Neural cell (in vitro differentiated cells): Measurements from ENCODE around the gene MICU1. TPM values are rescaled to one million over a fixed set of nuclear protein-coding genes. Genes with fewer than 3 reads are reported as not detected.
"Not testable (repeated sequence)": the region's sequence is repeated elsewhere in the genome, so short reads cannot be mapped to it uniquely, and the experiment has no call there.

ENCODE experiments used
- H2AFZ ChIP-seq: fragments of 200-600, 300-800 bp; sonication (generic), shearing (Covaris generic); 2 replicates; pipeline ENCODE4 v1.6.0; 2014; ENCODE audit warnings: low read depth, mild to moderate bottlenecking, antibody characterized with exemption, low read length, moderate library complexity
- H3F3A ChIP-seq: fragments of 200-600 bp; shearing (Covaris generic); 2 replicates; pipeline ENCODE4 v1.6.1; 2016; ENCODE audit warnings: mild to moderate bottlenecking, moderate library complexity, mixed read lengths, antibody characterized with exemption, low read length; ENCODE audit not compliant: insufficient read depth, poor library complexity, severe bottlenecking
- H3K27ac ChIP-seq: fragments of 200-600, 300-800 bp; sonication (generic), shearing (Covaris generic); 2 replicates; pipeline ENCODE4 v1.5.1; 2014; ENCODE audit warnings: mild to moderate bottlenecking, low read length, moderate library complexity
- H3K27me3 ChIP-seq: fragments of 300-800, 200-600 bp; sonication (generic), shearing (Covaris generic); 2 replicates; pipeline ENCODE4 v1.6.0; 2014; ENCODE audit warnings: mild to moderate bottlenecking, low read depth, low read length, moderate library complexity; ENCODE audit not compliant: insufficient read depth
- H3K36me3 ChIP-seq: fragments of 300-800, 200-600 bp; sonication (generic), shearing (Covaris generic); 2 replicates; pipeline ENCODE4 v1.5.1; 2014; ENCODE audit warnings: mild to moderate bottlenecking, antibody characterized with exemption, low read length, moderate library complexity; ENCODE audit not compliant: insufficient read depth
- H3K4me2 ChIP-seq: fragments of 300-800, 200-600 bp; sonication (generic), shearing (Covaris generic); 2 replicates; pipeline ENCODE4 v1.6.0; 2014; ENCODE audit warnings: mild to moderate bottlenecking, low read length
- H3K4me3 ChIP-seq: fragments of 300-800, 200-600 bp; sonication (generic), shearing (Covaris generic); 2 replicates; pipeline ENCODE4 v1.5.1; 2014; ENCODE audit warnings: mild to moderate bottlenecking, low read length, moderate library complexity
- H3K79me2 ChIP-seq: fragments of 200-600 bp; shearing (Covaris generic); replicated peaks from 2 replicates; pipeline ENCODE4 v1.6.0; 2014; ENCODE audit warnings: mild to moderate bottlenecking, low read length, moderate library complexity; ENCODE audit not compliant: insufficient read depth
- H3K9ac ChIP-seq: fragments of 300-800, 200-600 bp; sonication (generic), shearing (Covaris generic); 2 replicates; pipeline ENCODE4 v1.6.1; 2016; ENCODE audit warnings: mild to moderate bottlenecking, low read length, mixed read lengths
- H3K9me2 ChIP-seq: fragments of 200-600 bp; shearing (Covaris generic); 2 replicates; pipeline ENCODE4 v1.6.1; 2016; ENCODE audit warnings: mild to moderate bottlenecking, low read length, mixed read lengths; ENCODE audit not compliant: insufficient read depth
- H3K9me3 ChIP-seq: fragments of 200-600, 300-800 bp; sonication (generic), shearing (Covaris generic); 2 replicates; pipeline ENCODE4 v1.6.1; 2016; ENCODE audit warnings: mild to moderate bottlenecking, mixed run types, low read length, moderate library complexity, mixed read lengths
- H4K20me1 ChIP-seq: fragments of 200-600 bp; shearing (Covaris generic); 2 replicates; pipeline ENCODE4 v1.6.1; 2016; ENCODE audit warnings: mild to moderate bottlenecking, mixed run types; ENCODE audit not compliant: insufficient read depth
- EP300 ChIP-seq: fragments of 450-650 bp; conservative IDR thresholded peaks from 2 replicates; pipeline ENCODE4 v1.6.1; 2014; ENCODE audit warnings: antibody characterized with exemption, mild to moderate bottlenecking, moderate library complexity; ENCODE audit not compliant: poor library complexity, severe bottlenecking
- EZH2 ChIP-seq: fragments of 200-600, 300-800 bp; shearing (Covaris generic), sonication (generic); IDR thresholded peaks from 2 replicates; pipeline ENCODE4 v1.6.1; 2014; ENCODE audit warnings: antibody characterized with exemption, low read length, borderline replicate concordance, mild to moderate bottlenecking; ENCODE audit not compliant: insufficient read depth, poor library complexity, severe bottlenecking
- MXI1 ChIP-seq: fragments of 450-650 bp; conservative IDR thresholded peaks from 2 replicates; pipeline ENCODE4 v1.6.1; 2014; ENCODE audit warnings: antibody characterized with exemption, mild to moderate bottlenecking; ENCODE audit not compliant: poor library complexity, severe bottlenecking
- POLR2AphosphoS5 ChIP-seq: IDR thresholded peaks from 2 replicates; pipeline ENCODE4 v1.6.1; 2012
- RAD21 ChIP-seq: fragments of 450-650 bp; conservative IDR thresholded peaks from 2 replicates; pipeline ENCODE4 v1.6.1; 2014; ENCODE audit warnings: antibody characterized with exemption, mild to moderate bottlenecking, moderate library complexity
- SMC3 ChIP-seq: fragments of 450-650 bp; conservative IDR thresholded peaks from 2 replicates; pipeline ENCODE4 v1.6.1; 2014; ENCODE audit warnings: antibody characterized with exemption, mild to moderate bottlenecking, moderate library complexity; ENCODE audit not compliant: poor library complexity
- TAF1 ChIP-seq: IDR thresholded peaks from 2 replicates; pipeline ENCODE4 v1.6.1; 2012; ENCODE audit warnings: low read depth
- polyA plus RNA-seq: library from polyadenylated mRNA; depleted of rRNA; stranded (reverse); fragments of >200 nt; gene quantifications from 2 replicates; pipeline ENCODE4 v1.2.3, GENCODE V29; 2014
- TF ChIP-seq, protein P1 (sequence below): IDR thresholded peaks from 2 replicates; pipeline ENCODE4 v1.6.1; 2012; ENCODE audit warnings: borderline replicate concordance
- TF ChIP-seq, protein P2 (sequence below): fragments of 450-650 bp; IDR thresholded peaks from 2 replicates; pipeline ENCODE4 v1.5.1; 2014; ENCODE audit warnings: antibody characterized with exemption, mild to moderate bottlenecking, moderate library complexity; ENCODE audit not compliant: poor library complexity, severe bottlenecking

MICU1 gene
- polyA plus RNA-seq, 1 donor from 2014 or later = 86.0 TPM

DNA sequence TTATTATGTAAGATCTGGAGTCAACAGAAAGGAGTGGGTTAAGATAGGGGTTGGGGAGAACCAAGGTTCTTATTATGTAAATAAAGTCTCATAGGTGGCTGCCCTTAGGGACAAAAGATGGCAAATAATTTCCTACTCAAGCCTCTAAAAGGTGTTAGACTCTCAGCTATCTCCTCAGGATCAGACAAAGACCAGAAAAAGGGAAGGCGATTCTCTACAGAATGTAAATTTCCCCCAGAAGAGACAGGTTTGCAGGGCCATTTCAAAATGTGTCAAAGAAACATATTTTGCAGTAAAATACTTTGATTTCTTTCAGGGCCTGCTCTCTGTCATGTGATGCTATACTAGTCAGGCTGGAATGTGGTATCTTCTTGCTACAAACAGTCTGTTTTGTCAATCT, 80.3 kb downstream of the MICU1 start:
- H2AFZ ChIP-seq = no peak overlapping the region
- no peaks in the 10 kb centered on the region for H4K20me1 ChIP-seq
- no peak overlapping the region for H3K27ac ChIP-seq
- H3K79me2 ChIP-seq = no peaks in the 10 kb centered on the region
- H3K4me2 ChIP-seq = no peak overlapping the region
- H3K27me3 ChIP-seq = no peaks in the 10 kb centered on the region
- H3K36me3 ChIP-seq = peaks cover 4% of the 10 kb centered on the region
- TF ChIP-seq, protein P1, sequence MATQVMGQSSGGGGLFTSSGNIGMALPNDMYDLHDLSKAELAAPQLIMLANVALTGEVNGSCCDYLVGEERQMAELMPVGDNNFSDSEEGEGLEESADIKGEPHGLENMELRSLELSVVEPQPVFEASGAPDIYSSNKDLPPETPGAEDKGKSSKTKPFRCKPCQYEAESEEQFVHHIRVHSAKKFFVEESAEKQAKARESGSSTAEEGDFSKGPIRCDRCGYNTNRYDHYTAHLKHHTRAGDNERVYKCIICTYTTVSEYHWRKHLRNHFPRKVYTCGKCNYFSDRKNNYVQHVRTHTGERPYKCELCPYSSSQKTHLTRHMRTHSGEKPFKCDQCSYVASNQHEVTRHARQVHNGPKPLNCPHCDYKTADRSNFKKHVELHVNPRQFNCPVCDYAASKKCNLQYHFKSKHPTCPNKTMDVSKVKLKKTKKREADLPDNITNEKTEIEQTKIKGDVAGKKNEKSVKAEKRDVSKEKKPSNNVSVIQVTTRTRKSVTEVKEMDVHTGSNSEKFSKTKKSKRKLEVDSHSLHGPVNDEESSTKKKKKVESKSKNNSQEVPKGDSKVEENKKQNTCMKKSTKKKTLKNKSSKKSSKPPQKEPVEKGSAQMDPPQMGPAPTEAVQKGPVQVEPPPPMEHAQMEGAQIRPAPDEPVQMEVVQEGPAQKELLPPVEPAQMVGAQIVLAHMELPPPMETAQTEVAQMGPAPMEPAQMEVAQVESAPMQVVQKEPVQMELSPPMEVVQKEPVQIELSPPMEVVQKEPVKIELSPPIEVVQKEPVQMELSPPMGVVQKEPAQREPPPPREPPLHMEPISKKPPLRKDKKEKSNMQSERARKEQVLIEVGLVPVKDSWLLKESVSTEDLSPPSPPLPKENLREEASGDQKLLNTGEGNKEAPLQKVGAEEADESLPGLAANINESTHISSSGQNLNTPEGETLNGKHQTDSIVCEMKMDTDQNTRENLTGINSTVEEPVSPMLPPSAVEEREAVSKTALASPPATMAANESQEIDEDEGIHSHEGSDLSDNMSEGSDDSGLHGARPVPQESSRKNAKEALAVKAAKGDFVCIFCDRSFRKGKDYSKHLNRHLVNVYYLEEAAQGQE = no peak
- TF ChIP-seq, protein P2, sequence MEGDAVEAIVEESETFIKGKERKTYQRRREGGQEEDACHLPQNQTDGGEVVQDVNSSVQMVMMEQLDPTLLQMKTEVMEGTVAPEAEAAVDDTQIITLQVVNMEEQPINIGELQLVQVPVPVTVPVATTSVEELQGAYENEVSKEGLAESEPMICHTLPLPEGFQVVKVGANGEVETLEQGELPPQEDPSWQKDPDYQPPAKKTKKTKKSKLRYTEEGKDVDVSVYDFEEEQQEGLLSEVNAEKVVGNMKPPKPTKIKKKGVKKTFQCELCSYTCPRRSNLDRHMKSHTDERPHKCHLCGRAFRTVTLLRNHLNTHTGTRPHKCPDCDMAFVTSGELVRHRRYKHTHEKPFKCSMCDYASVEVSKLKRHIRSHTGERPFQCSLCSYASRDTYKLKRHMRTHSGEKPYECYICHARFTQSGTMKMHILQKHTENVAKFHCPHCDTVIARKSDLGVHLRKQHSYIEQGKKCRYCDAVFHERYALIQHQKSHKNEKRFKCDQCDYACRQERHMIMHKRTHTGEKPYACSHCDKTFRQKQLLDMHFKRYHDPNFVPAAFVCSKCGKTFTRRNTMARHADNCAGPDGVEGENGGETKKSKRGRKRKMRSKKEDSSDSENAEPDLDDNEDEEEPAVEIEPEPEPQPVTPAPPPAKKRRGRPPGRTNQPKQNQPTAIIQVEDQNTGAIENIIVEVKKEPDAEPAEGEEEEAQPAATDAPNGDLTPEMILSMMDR = no peak
- TF ChIP-seq RAD21 (no peak), SMC3 (no peak), POLR2AphosphoS5 (no peak), EP300 (no peak), TAF1 (no peak), EZH2 (no peak), MXI1 (no peak)
- H3K9me3 ChIP-seq = no peaks in the 10 kb centered on the region
- H3K9ac ChIP-seq = no peak overlapping the region
- no peaks in the 10 kb centered on the region for H3K9me2 ChIP-seq
- H3F3A ChIP-seq = no peaks in the 10 kb centered on the region
- no peak overlapping the region for H3K4me3 ChIP-seq

DNA sequence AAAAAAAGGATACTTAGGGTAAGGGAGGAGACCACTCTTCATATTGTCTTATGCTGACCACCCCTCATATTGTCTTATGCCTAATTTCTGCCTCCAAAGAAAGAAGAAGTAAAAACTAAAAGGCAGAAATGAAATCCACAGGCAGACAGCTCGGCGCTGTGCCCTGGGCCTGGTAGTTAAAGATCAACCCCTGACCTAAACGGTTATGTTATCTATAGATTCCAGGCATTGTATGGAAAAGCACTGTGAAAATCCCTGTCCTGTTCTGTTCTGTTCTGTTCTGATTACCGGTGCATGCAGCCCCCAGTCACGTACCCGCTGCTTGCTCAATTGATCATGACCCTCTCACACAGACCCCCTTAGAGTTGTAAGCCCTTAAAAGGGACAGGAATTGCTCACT, 82.0 kb downstream of the MICU1 start:
- not testable (repeated sequence) for H3K9me3 ChIP-seq, H2AFZ ChIP-seq, H4K20me1 ChIP-seq, H3K4me2 ChIP-seq, H3K79me2 ChIP-seq, H3K27ac ChIP-seq, H3K9me2 ChIP-seq, H3F3A ChIP-seq, H3K4me3 ChIP-seq, H3K9ac ChIP-seq, H3K27me3 ChIP-seq, H3K36me3 ChIP-seq

DNA sequence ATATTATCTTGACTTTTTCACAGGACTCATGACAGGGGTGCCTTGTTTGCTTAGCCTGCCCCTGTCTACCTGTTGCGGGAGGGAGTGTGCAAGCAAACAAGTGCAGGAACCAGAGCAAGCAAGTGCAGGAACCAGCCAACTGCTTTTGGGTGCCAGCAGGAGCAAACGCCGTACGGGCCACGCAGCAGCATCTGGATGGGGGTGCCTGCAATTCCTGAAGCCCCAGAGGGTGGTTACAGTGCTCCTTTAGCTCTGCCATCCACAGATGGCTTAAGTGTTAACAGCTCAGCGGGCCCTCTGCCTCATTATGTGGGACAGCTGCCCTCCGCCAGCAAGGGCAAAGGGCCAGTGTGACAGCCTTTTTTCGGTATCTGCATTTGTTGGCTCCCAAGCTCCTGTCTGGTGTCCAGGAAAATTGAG, 83.5 kb downstream of the MICU1 start:
- Histone ChIP-seq H3K9me3 (no peaks in the 10 kb centered on the region), H3K79me2 (no peaks in the 10 kb centered on the region), H4K20me1 (no peaks in the 10 kb centered on the region), H3K27me3 (no peaks in the 10 kb centered on the region), H3K9me2 (no peaks in the 10 kb centered on the region), H3K4me3 (no peak overlapping the region), H3K36me3 (no peaks in the 10 kb centered on the region), H3K27ac (no peak overlapping the region), H3F3A (no peaks in the 10 kb centered on the region), H3K9ac (no peak overlapping the region), H2AFZ (no peak overlapping the region), H3K4me2 (no peak overlapping the region)
- TF ChIP-seq SMC3 = no peak
- no peak for TF ChIP-seq MXI1
- TF ChIP-seq TAF1 = no peak
- TF ChIP-seq, protein P2 = no peak
- TF ChIP-seq POLR2AphosphoS5 = no peak
- TF ChIP-seq, protein P1 = no peak
- TF ChIP-seq RAD21 = no peak
- TF ChIP-seq EP300 = no peak
- no peak for TF ChIP-seq EZH2
